ENCODE results near the gene C16orf74.

The C16orf74 gene

GRCh38 chr16:85695196-85696128 is 55.4 kb downstream of the C16orf74 start:
- no peak overlapping the region for H3K9ac ChIP-seq (ENCODE audit: low read length)
- no peak overlapping the region for H3K4me3 ChIP-seq (ENCODE audit: low read length)
- H3K9me3 ChIP-seq (ENCODE audit: control insufficient read depth, low read length), result no peaks in the 10 kb centered on the region
- peaks cover 9% of the 10 kb centered on the region for H3K4me1 ChIP-seq (ENCODE audit: control insufficient read depth, insufficient read depth, low read length)
- H3K27me3 ChIP-seq (ENCODE audit: control insufficient read depth, insufficient read depth, low read length), result peaks cover 31% of the 10 kb centered on the region
- no peaks in the 10 kb centered on the region for H3K36me3 ChIP-seq (ENCODE audit: control insufficient read depth, insufficient read depth, low read length)

- Histone ChIP-seq H3K4me3 (ENCODE audit: low read length) (no peak overlapping the region), H3K4me1 (ENCODE audit: control insufficient read depth, insufficient read depth, low read length) (peaks cover 12% of the 10 kb centered on the region), H3K9ac (ENCODE audit: low read length) (no peak overlapping the region), H3K36me3 (ENCODE audit: control insufficient read depth, insufficient read depth, low read length) (no peaks in the 10 kb centered on the region), H3K9me3 (ENCODE audit: control insufficient read depth, low read length) (no peaks in the 10 kb centered on the region), H3K27me3 (ENCODE audit: control insufficient read depth, insufficient read depth, low read length) (peaks cover 19% of the 10 kb centered on the region)
Observed at GRCh38 chr16:85690469-85691064, 60.3 kb downstream of the C16orf74 start.

DNA sequence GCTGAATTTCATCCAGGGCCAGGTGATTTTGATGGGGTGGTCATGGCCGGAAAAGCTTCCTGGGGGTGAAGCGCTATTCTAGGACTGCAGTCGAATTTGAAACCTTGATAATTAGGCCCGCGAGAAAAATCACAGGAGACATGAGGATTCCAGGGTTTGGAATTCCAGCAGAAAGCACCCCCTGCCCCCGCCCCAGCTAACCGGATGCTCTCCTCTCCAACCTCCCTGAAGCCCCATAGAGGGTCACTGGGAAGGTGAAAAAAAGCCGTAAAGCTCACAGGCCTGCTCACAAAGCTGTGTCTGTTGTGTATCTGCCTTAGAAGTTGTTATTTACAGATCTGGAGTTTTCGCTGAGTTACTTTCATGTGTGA is 61.0 kb downstream of the C16orf74 start:
- Histone ChIP-seq H3K4me1 (ENCODE audit: control insufficient read depth, insufficient read depth, low read length) (peaks cover 12% of the 10 kb centered on the region), H3K9ac (ENCODE audit: low read length) (no peak overlapping the region), H3K36me3 (ENCODE audit: control insufficient read depth, insufficient read depth, low read length) (no peaks in the 10 kb centered on the region), H3K9me3 (ENCODE audit: control insufficient read depth, low read length) (no peaks in the 10 kb centered on the region), H3K4me3 (ENCODE audit: low read length) (no peak overlapping the region), H3K27me3 (ENCODE audit: control insufficient read depth, insufficient read depth, low read length) (peaks cover 13% of the 10 kb centered on the region)

DNA sequence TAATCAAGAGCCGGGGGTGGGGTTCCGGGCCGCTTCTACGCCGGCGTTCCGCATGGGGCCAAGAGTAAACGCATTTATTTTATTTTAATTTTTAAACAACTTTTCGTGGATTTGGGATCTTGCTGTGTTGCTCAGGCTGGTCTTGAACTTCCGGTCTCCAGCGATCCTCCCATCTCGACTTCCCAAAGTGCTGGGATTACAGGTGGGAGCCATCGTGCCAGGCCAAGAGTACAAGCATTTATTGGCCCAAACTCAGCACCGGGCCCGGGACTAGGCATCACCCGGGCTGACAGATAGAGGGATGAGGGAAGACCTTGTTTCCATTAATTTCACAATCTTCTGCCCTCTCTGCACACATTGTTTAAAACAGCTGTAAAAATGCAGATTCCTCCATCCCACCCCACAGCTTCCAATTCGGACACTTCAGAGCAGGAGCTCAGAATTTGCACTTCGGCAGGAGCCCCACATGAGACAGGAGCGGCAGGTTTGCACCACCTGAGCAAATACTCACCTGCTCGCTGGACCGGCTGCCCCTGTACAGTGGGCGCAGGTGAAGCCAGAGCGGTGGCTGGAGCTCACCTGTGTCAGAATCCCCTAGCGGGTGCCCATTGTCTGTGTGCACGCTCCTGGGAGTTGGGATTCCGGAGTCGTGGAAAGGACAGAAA is 61.5 kb downstream of the C16orf74 start:
- Histone ChIP-seq H3K9me3 (ENCODE audit: control insufficient read depth, low read length) (no peaks in the 10 kb centered on the region), H3K36me3 (ENCODE audit: control insufficient read depth, insufficient read depth, low read length) (no peaks in the 10 kb centered on the region), H3K4me1 (ENCODE audit: control insufficient read depth, insufficient read depth, low read length) (peaks cover 12% of the 10 kb centered on the region), H3K4me3 (ENCODE audit: low read length) (no peak overlapping the region), H3K9ac (ENCODE audit: low read length) (no peak overlapping the region), H3K27me3 (ENCODE audit: control insufficient read depth, insufficient read depth, low read length) (peaks cover 13% of the 10 kb centered on the region)

- Histone ChIP-seq H3K27me3 (ENCODE audit: control insufficient read depth, insufficient read depth, low read length) (peaks cover 13% of the 10 kb centered on the region), H3K4me1 (ENCODE audit: control insufficient read depth, insufficient read depth, low read length) (peaks cover 12% of the 10 kb centered on the region), H3K36me3 (ENCODE audit: control insufficient read depth, insufficient read depth, low read length) (no peaks in the 10 kb centered on the region), H3K4me3 (ENCODE audit: low read length) (peak within 1 kb of the TSS; percentile 31), H3K9ac (ENCODE audit: low read length) (peak within 1 kb of the TSS; percentile 41), H3K9me3 (ENCODE audit: control insufficient read depth, low read length) (no peaks in the 10 kb centered on the region)
Observed at GRCh38 chr16:85688586-85689284, 62.2 kb downstream of the C16orf74 start, which contains the start of gene GINS2. TSS of gene GINS2 (minus strand) at chr16:85688954. CDS start at chr16:85688898, 56 bp downstream.

GRCh38 chr16:85687651-85688471 is 63.0 kb downstream of the C16orf74 start:
- Histone ChIP-seq H3K9me3 (ENCODE audit: control insufficient read depth, low read length) (no peaks in the 10 kb centered on the region), H3K9ac (ENCODE audit: low read length) (no peak overlapping the region), H3K4me3 (ENCODE audit: low read length) (no peak overlapping the region), H3K36me3 (ENCODE audit: control insufficient read depth, insufficient read depth, low read length) (no peaks in the 10 kb centered on the region), H3K4me1 (ENCODE audit: control insufficient read depth, insufficient read depth, low read length) (peaks cover 12% of the 10 kb centered on the region), H3K27me3 (ENCODE audit: control insufficient read depth, insufficient read depth, low read length) (peaks cover 13% of the 10 kb centered on the region)

GRCh38 chr16:85686912-85687591 is 63.8 kb downstream of the C16orf74 start:
- no peaks in the 10 kb centered on the region for H3K36me3 ChIP-seq (ENCODE audit: control insufficient read depth, insufficient read depth, low read length)
- no peaks in the 10 kb centered on the region for H3K9me3 ChIP-seq (ENCODE audit: control insufficient read depth, low read length)
- peaks cover 13% of the 10 kb centered on the region for H3K27me3 ChIP-seq (ENCODE audit: control insufficient read depth, insufficient read depth, low read length)
- no peak overlapping the region for H3K9ac ChIP-seq (ENCODE audit: low read length)
- peaks cover 12% of the 10 kb centered on the region for H3K4me1 ChIP-seq (ENCODE audit: control insufficient read depth, insufficient read depth, low read length)
- H3K4me3 ChIP-seq (ENCODE audit: low read length), result no peak overlapping the region

- H3K36me3 ChIP-seq (ENCODE audit: control insufficient read depth, insufficient read depth, low read length), result no peaks in the 10 kb centered on the region
- no peak overlapping the region for H3K4me3 ChIP-seq (ENCODE audit: low read length)
- H3K9me3 ChIP-seq (ENCODE audit: control insufficient read depth, low read length), result no peaks in the 10 kb centered on the region
- H3K4me1 ChIP-seq (ENCODE audit: control insufficient read depth, insufficient read depth, low read length), result peaks cover 11% of the 10 kb centered on the region
- H3K9ac ChIP-seq (ENCODE audit: low read length), result no peak overlapping the region
- H3K27me3 ChIP-seq (ENCODE audit: control insufficient read depth, insufficient read depth, low read length), result peaks cover 8% of the 10 kb centered on the region
Observed at GRCh38 chr16:85685251-85685650, 65.6 kb downstream of the C16orf74 start.

- Histone ChIP-seq H3K4me3 (ENCODE audit: low read length) (no peak overlapping the region), H3K36me3 (ENCODE audit: control insufficient read depth, insufficient read depth, low read length) (no peaks in the 10 kb centered on the region), H3K9ac (ENCODE audit: low read length) (no peak overlapping the region), H3K4me1 (ENCODE audit: control insufficient read depth, insufficient read depth, low read length) (no peaks in the 10 kb centered on the region), H3K27me3 (ENCODE audit: control insufficient read depth, insufficient read depth, low read length) (no peaks in the 10 kb centered on the region), H3K9me3 (ENCODE audit: control insufficient read depth, low read length) (no peaks in the 10 kb centered on the region)
Observed at GRCh38 chr16:85683363-85683762, 67.5 kb downstream of the C16orf74 start.

DNA sequence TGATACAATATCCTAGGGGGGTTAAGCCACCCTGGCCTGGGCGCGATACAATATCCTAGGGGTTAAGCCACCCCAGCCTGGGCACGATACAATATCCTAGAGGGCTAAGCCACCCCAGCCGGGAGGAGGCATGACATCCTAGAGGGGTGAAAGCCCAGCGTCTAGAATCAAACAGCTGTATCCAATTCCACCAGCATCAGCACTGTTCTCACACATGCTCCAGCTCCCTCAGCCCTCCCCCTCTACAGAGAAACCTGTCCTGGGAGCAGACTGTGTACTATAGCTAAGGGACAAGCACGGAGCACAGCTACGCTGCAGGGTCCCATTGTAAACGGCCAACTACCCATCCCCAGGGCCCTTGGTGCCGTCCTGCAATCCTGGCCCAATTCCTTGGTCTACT is 68.4 kb downstream of the C16orf74 start:
- no peak overlapping the region for H3K4me3 ChIP-seq (ENCODE audit: low read length)
- H3K9me3 ChIP-seq (ENCODE audit: control insufficient read depth, low read length), result no peaks in the 10 kb centered on the region
- no peaks in the 10 kb centered on the region for H3K27me3 ChIP-seq (ENCODE audit: control insufficient read depth, insufficient read depth, low read length)
- H3K9ac ChIP-seq (ENCODE audit: low read length), result no peak overlapping the region
- no peaks in the 10 kb centered on the region for H3K36me3 ChIP-seq (ENCODE audit: control insufficient read depth, insufficient read depth, low read length)
- no peaks in the 10 kb centered on the region for H3K4me1 ChIP-seq (ENCODE audit: control insufficient read depth, insufficient read depth, low read length)

DNA sequence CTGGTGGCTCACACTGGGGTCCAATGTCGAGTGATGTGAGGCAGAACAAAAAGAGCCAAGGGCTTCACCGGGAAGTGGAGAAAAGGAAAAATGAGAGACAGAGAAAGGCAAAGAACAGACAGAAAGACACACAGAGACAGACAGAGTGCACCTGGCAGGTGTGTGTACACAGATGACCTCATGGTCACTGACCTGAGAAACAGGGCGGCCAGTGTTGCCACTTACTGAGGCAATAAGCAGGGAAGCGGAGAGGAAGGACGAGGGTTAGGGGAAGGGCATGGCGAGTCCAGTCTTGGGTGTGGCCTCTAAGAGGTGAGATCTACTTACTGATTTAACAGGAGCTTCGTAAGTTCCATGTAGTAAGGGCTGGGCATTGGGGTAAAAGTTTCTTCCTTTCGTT is 69.6 kb downstream of the C16orf74 start:
- Histone ChIP-seq H3K4me1 (ENCODE audit: control insufficient read depth, insufficient read depth, low read length) (no peaks in the 10 kb centered on the region), H3K9ac (ENCODE audit: low read length) (no peak overlapping the region), H3K36me3 (ENCODE audit: control insufficient read depth, insufficient read depth, low read length) (no peaks in the 10 kb centered on the region), H3K4me3 (ENCODE audit: low read length) (no peak overlapping the region), H3K27me3 (ENCODE audit: control insufficient read depth, insufficient read depth, low read length) (no peaks in the 10 kb centered on the region), H3K9me3 (ENCODE audit: control insufficient read depth, low read length) (no peaks in the 10 kb centered on the region)

Measured in mucosa of stomach (tissue), 1 donor.